GM12872 (cell line): ENCODE measurements around the gene TP53RK.
A peak's percentile ranks its signal among the peaks of the same experiment; 100 is the strongest.

Experiments
- CTCF ChIP-seq: IDR thresholded peaks from 3 replicates; pipeline ENCODE4 v1.5.1; 2011; ENCODE audit warnings: low read depth, mild to moderate bottlenecking, low read length, moderate library complexity; ENCODE audit not compliant: insufficient read depth

Gene TP53RK

GRCh38 chr20:46710153-46710913 is 21.1 kb upstream of the TP53RK start:
- TF ChIP-seq CTCF: no peak

- TF ChIP-seq CTCF: no peak
These were observed 20.4 kb upstream of the TP53RK start, which contains the start of gene SLC2A10 for GRCh38 chr20:46709459-46710152. SLC2A10 (plus strand) TSS chr20:46709649; CDS start chr20:46709737, 88 bp downstream.

GRCh38 chr20:46709055-46709458 is 19.8 kb upstream of the TP53RK start:
- TF ChIP-seq CTCF: no peak

- TF ChIP-seq CTCF: peak; percentile 43
These were observed 19.1 kb upstream of the TP53RK start for GRCh38 chr20:46708172-46708860.

GRCh38 chr20:46706242-46706641 is 17.0 kb upstream of the TP53RK start:
- TF ChIP-seq CTCF: no peak

- TF ChIP-seq CTCF: no peak
These were observed 16.1 kb upstream of the TP53RK start for GRCh38 chr20:46705378-46705729.

- TF ChIP-seq CTCF: no peak
These were observed 15.6 kb upstream of the TP53RK start for GRCh38 chr20:46704714-46705377.
